ENCODE measurements around the gene PDE4B. TPM values are rescaled to one million over a fixed set of nuclear protein-coding genes. Genes with fewer than 3 reads are reported as not detected.

PDE4B gene
- total RNA-seq, 1 donor from 2014 or later, result 37.5 TPM

- peaks cover 2% of the 10 kb centered on the region for H3K9me3 Mint-ChIP-seq
- TF ChIP-seq, protein P1, sequence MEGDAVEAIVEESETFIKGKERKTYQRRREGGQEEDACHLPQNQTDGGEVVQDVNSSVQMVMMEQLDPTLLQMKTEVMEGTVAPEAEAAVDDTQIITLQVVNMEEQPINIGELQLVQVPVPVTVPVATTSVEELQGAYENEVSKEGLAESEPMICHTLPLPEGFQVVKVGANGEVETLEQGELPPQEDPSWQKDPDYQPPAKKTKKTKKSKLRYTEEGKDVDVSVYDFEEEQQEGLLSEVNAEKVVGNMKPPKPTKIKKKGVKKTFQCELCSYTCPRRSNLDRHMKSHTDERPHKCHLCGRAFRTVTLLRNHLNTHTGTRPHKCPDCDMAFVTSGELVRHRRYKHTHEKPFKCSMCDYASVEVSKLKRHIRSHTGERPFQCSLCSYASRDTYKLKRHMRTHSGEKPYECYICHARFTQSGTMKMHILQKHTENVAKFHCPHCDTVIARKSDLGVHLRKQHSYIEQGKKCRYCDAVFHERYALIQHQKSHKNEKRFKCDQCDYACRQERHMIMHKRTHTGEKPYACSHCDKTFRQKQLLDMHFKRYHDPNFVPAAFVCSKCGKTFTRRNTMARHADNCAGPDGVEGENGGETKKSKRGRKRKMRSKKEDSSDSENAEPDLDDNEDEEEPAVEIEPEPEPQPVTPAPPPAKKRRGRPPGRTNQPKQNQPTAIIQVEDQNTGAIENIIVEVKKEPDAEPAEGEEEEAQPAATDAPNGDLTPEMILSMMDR (conservative IDR thresholded peaks at IDR 0.05), result no peak
- H3K27me3 Mint-ChIP-seq (ENCODE audit: low read depth), result no peaks in the 10 kb centered on the region
- H3K4me1 Mint-ChIP-seq, result peaks cover 3% of the 10 kb centered on the region
- DNase-seq (ENCODE audit: low read depth, low spot score), result no peak
- H3K36me3 Mint-ChIP-seq (ENCODE audit: low read depth), result no peaks in the 10 kb centered on the region
- H3K4me3 Mint-ChIP-seq, result no peak overlapping the region
- no peak overlapping the region for H3K27ac Mint-ChIP-seq (ENCODE audit: unreplicated experiment)
Measured at GRCh38 chr1:66304128-66304527, 511.4 kb downstream of the PDE4B start.

GRCh38 chr1:66305927-66306326 is 513.2 kb downstream of the PDE4B start:
- Mint-ChIP-seq H3K27me3 (ENCODE audit: low read depth) (no peaks in the 10 kb centered on the region), H3K27ac (ENCODE audit: unreplicated experiment) (no peak overlapping the region), H3K36me3 (ENCODE audit: low read depth) (no peaks in the 10 kb centered on the region), H3K9me3 (no peaks in the 10 kb centered on the region), H3K4me3 (no peak overlapping the region), H3K4me1 (peaks cover 3% of the 10 kb centered on the region)
- TF ChIP-seq, protein P1 (conservative IDR thresholded peaks at IDR 0.05), result no peak
- DNase-seq (ENCODE audit: low read depth, low spot score), result no peak

- Mint-ChIP-seq H3K4me1 (no peaks in the 10 kb centered on the region), H3K27ac (ENCODE audit: unreplicated experiment) (no peak overlapping the region), H3K9me3 (no peaks in the 10 kb centered on the region), H3K27me3 (ENCODE audit: low read depth) (no peaks in the 10 kb centered on the region), H3K36me3 (ENCODE audit: low read depth) (no peaks in the 10 kb centered on the region), H3K4me3 (no peak overlapping the region)
- TF ChIP-seq, protein P1 (conservative IDR thresholded peaks at IDR 0.05), result no peak
- DNase-seq (ENCODE audit: low read depth, low spot score), result no peak
Measured at GRCh38 chr1:66309006-66309741, 516.5 kb downstream of the PDE4B start.

DNA sequence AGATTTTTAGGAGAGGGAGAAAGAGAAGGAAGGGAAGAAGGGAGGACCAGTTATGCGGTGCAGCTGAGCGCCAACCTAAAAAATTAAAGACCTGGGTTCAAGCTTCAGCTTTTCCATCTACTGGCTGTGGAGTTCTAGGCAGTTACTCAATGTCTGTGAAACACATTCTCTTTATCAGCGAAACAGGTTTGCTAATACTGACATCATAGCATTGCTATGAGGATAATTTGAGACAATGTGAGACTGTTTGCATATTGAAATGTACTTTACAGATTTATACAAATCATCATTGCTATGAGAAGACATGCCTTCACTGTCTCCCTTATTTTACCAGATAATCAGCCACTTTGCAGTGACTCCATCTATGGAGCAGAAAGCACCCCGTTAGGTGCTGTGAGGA is 518.4 kb downstream of the PDE4B start:
- TF ChIP-seq, protein P1 (conservative IDR thresholded peaks at IDR 0.05), result no peak
- H3K9me3 Mint-ChIP-seq, result peaks cover 3% of the 10 kb centered on the region
- H3K27me3 Mint-ChIP-seq (ENCODE audit: low read depth), result no peaks in the 10 kb centered on the region
- no peak overlapping the region for H3K4me3 Mint-ChIP-seq
- no peak overlapping the region for H3K27ac Mint-ChIP-seq (ENCODE audit: unreplicated experiment)
- H3K4me1 Mint-ChIP-seq, result peaks cover 5% of the 10 kb centered on the region
- no peak for DNase-seq (ENCODE audit: low read depth, low spot score)
- H3K36me3 Mint-ChIP-seq (ENCODE audit: low read depth), result no peaks in the 10 kb centered on the region

DNA sequence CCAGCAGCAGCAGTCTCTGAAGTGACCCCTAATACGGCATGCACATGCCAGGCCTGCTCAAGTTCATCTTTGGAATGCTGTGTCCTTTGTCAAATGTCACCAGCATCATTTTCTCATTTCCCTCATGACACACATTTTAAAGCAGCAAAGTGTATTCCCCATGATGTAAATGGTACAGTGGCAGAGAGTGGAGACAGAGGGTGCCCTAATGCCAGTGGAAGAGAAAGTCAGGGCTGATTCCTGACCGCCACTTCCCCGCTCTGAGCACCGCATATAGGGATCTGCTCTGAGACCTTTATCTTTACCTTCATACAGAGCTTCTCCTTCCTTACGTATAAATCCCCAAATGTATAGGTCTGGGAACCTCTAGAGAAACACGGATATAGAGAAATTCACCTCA is 518.9 kb downstream of the PDE4B start:
- Mint-ChIP-seq H3K36me3 (ENCODE audit: low read depth) (no peaks in the 10 kb centered on the region), H3K4me3 (no peak overlapping the region), H3K9me3 (peaks cover 3% of the 10 kb centered on the region), H3K27me3 (ENCODE audit: low read depth) (no peaks in the 10 kb centered on the region), H3K4me1 (peaks cover 8% of the 10 kb centered on the region), H3K27ac (ENCODE audit: unreplicated experiment) (no peak overlapping the region)
- no peak for DNase-seq (ENCODE audit: low read depth, low spot score)
- TF ChIP-seq, protein P1 (conservative IDR thresholded peaks at IDR 0.05), result no peak
